GM23338 (cell line): ENCODE measurements around the gene HAS3. TPM values are rescaled to one million over a fixed set of nuclear protein-coding genes. Genes with fewer than 3 reads are reported as not detected.
"Not testable (repeated sequence)": the region's sequence is repeated elsewhere in the genome, so short reads cannot be mapped to it uniquely, and the experiment has no call there.

Source experiments
- ATAC-seq: fragments of 200-7000 bp; cut with Tn5 transposase; 3 replicates; pipeline ENCODE4 v1.9.1; 2020
- DNase-seq: peaks from one replicate; pipeline ENCODE4 v3.0.0-alpha.2; 2015; ENCODE audit warnings: low spot score
- H2AFZ ChIP-seq: fragments of 200-600 bp; sonication (generic); 2 replicates; pipeline ENCODE4 v1.8.0; 2016; ENCODE audit warnings: antibody characterized with exemption, mild to moderate bottlenecking, moderate library complexity
- H3F3A ChIP-seq: fragments of 200-600 bp; sonication (generic); replicated peaks from 2 replicates; pipeline ENCODE4 v1.8.0; 2017; ENCODE audit warnings: antibody characterized with exemption, mixed run types, low read depth
- H3K27ac ChIP-seq: fragments of 200-600 bp; sonication (generic); 2 replicates; pipeline ENCODE4 v1.6.1; 2016; ENCODE audit warnings: low read depth
- H3K27me3 ChIP-seq: fragments of 200-600 bp; sonication (generic); 2 replicates; pipeline ENCODE4 v1.8.0; 2016; ENCODE audit warnings: mild to moderate bottlenecking, mixed run types, moderate library complexity; ENCODE audit not compliant: insufficient read depth
- H3K36me3 ChIP-seq: fragments of 200-600 bp; sonication (generic); 2 replicates; pipeline ENCODE4 v1.8.0; 2016; ENCODE audit warnings: mild to moderate bottlenecking; ENCODE audit not compliant: insufficient read depth
- H3K4me1 ChIP-seq: fragments of 200-600 bp; sonication (generic); 2 replicates; pipeline ENCODE4 v1.8.0; 2016; ENCODE audit warnings: mild to moderate bottlenecking, moderate library complexity; ENCODE audit not compliant: insufficient read depth
- H3K4me2 ChIP-seq: fragments of 200-600 bp; sonication (generic); 2 replicates; pipeline ENCODE4 v1.7.1; 2017; ENCODE audit warnings: mixed run types
- H3K4me3 ChIP-seq: fragments of 200-600 bp; sonication (generic); 2 replicates; pipeline ENCODE4 v1.6.1; 2016; ENCODE audit warnings: mixed run types
- H3K79me2 ChIP-seq: fragments of 200-600 bp; sonication (generic); replicated peaks from 2 replicates; pipeline ENCODE4 v1.8.0; 2017; ENCODE audit warnings: mild to moderate bottlenecking; ENCODE audit not compliant: insufficient read depth
- H3K9me2 ChIP-seq: fragments of 200-600 bp; sonication (generic); 2 replicates; pipeline ENCODE4 v1.8.0; 2017; ENCODE audit not compliant: insufficient read depth
- H4K20me1 ChIP-seq: fragments of 200-600 bp; sonication (generic); replicated peaks from 2 replicates; pipeline ENCODE4 v1.8.0; 2017; ENCODE audit warnings: mild to moderate bottlenecking; ENCODE audit not compliant: insufficient read depth
- H3K27ac Mint-ChIP-seq: 2 replicates; pipeline ENCODE4 v1.8.0; 2020; ENCODE audit warnings: inconsistent platforms, mild to moderate bottlenecking, moderate library complexity, mixed read lengths
- H3K27me3 Mint-ChIP-seq: 3 replicates; pipeline ENCODE4 v1.8.0; 2022; ENCODE audit warnings: low read depth, mild to moderate bottlenecking, moderate library complexity, mixed read lengths, inconsistent platforms; ENCODE audit not compliant: insufficient read depth, poor library complexity
- H3K36me3 Mint-ChIP-seq: 3 replicates; pipeline ENCODE4 v1.8.0; 2021; ENCODE audit warnings: low read depth, mild to moderate bottlenecking, inconsistent platforms, moderate library complexity, mixed read lengths
- H3K4me1 Mint-ChIP-seq: 3 replicates; pipeline ENCODE4 v1.8.0; 2020; ENCODE audit warnings: mild to moderate bottlenecking, inconsistent platforms, mixed read lengths
- H3K4me3 Mint-ChIP-seq: 3 replicates; pipeline ENCODE4 v1.8.0; 2021; ENCODE audit warnings: moderate library complexity, mild to moderate bottlenecking, inconsistent platforms, mixed read lengths
- H3K9me3 Mint-ChIP-seq: 3 replicates; pipeline ENCODE4 v1.8.0; 2020; ENCODE audit warnings: moderate library complexity, mild to moderate bottlenecking, inconsistent platforms, mixed read lengths
- ETS1 ChIP-seq: IDR thresholded peaks from 2 replicates; pipeline ENCODE4 v1.6.1; 2016; ENCODE audit warnings: antibody characterized with exemption
- EZH2phosphoT487 ChIP-seq: fragments of 200-600 bp; sonication (generic); IDR thresholded peaks from one replicate; pipeline ENCODE4 v1.8.1; 2018; ENCODE audit warnings: antibody characterized with exemption; ENCODE audit not compliant: unreplicated experiment
- NANOG ChIP-seq: IDR thresholded peaks from 2 replicates; pipeline ENCODE4 v1.6.1; 2016; ENCODE audit warnings: antibody characterized with exemption, borderline replicate concordance
- POLR2AphosphoS5 ChIP-seq: IDR thresholded peaks from 2 replicates; pipeline ENCODE4 v1.6.1; 2016; ENCODE audit warnings: antibody characterized with exemption, low read depth
- REST ChIP-seq: IDR thresholded peaks from one replicate; pipeline ENCODE4 v1.6.1; 2018; ENCODE audit warnings: antibody characterized with exemption; ENCODE audit not compliant: unreplicated experiment
- ZNF462 ChIP-seq: fragments of 250-450 bp; sonication (Bioruptor Pico); IDR thresholded peaks from 2 replicates; pipeline ENCODE4 v1.5.0; 2020; ENCODE audit warnings: mild to moderate bottlenecking, moderate library complexity
- polyA plus RNA-seq: library from polyadenylated mRNA; unstranded; fragments of >200 nt; fragmentation: Nextera tagmentation; extraction: Ambion mirVana; gene quantifications from 2 replicates; pipeline ENCODE4 v1.2.1, GENCODE V29; 2016
- total RNA-seq: library from RNA; depleted of rRNA; stranded (reverse); fragments of >200 nt; shearing (Covaris generic); gene quantifications from 2 replicates; pipeline ENCODE4 v1.2.3, GENCODE V29; 2014

HAS3 gene
- total and polyA plus RNA-seq, 2 experiments from 2014 or later = 7.3 to 54.9 TPM

GRCh38 chr16:69063491-69063890 is 42.0 kb upstream of the HAS3 start:
- H3K27ac Mint-ChIP-seq, H3F3A ChIP-seq, H3K79me2 ChIP-seq, H3K4me2 ChIP-seq, H3K9me3 Mint-ChIP-seq, H3K4me3 Mint-ChIP-seq, H3K27me3 Mint-ChIP-seq, H3K27ac ChIP-seq, H3K4me3 ChIP-seq, H3K27me3 ChIP-seq, H3K36me3 Mint-ChIP-seq, H3K36me3 ChIP-seq, ATAC-seq, H2AFZ ChIP-seq, DNase-seq, H3K9me2 ChIP-seq, H4K20me1 ChIP-seq: not testable (repeated sequence)
- peaks cover 21% of the 10 kb centered on the region for H3K4me1 ChIP-seq
- peaks cover 23% of the 10 kb centered on the region for H3K4me1 Mint-ChIP-seq

GRCh38 chr16:69064124-69064763 is 41.2 kb upstream of the HAS3 start:
- peak overlapping the region; percentile 63 for H3K4me2 ChIP-seq
- H3K4me3 ChIP-seq = no peak overlapping the region
- DNase-seq (no peak), ATAC-seq (peak; percentile 61)
- no peaks in the 10 kb centered on the region for H4K20me1 ChIP-seq
- TF ChIP-seq POLR2AphosphoS5 = no peak
- TF ChIP-seq REST = no peak
- TF ChIP-seq EZH2phosphoT487 = no peak
- no peak for TF ChIP-seq ZNF462
- TF ChIP-seq ETS1 = no peak
- no peak for TF ChIP-seq NANOG
- H2AFZ ChIP-seq = no peak overlapping the region
- peaks cover 21% of the 10 kb centered on the region for H3K4me1 ChIP-seq
- H3K27me3 ChIP-seq = no peaks in the 10 kb centered on the region
- peaks cover 24% of the 10 kb centered on the region for H3K4me1 Mint-ChIP-seq
- H3F3A ChIP-seq = 0 out of 2 replicates have a peak, but pooled peaks cover 5% of the 10 kb centered on the region
- no peaks in the 10 kb centered on the region for H3K79me2 ChIP-seq
- H3K27ac ChIP-seq = no peak overlapping the region
- H3K4me3 Mint-ChIP-seq = no peak overlapping the region
- H3K9me2 ChIP-seq = no peaks in the 10 kb centered on the region
- H3K27ac Mint-ChIP-seq = no peak overlapping the region
- H3K36me3 ChIP-seq = no peaks in the 10 kb centered on the region
- H3K36me3 Mint-ChIP-seq = no peaks in the 10 kb centered on the region
- H3K9me3 Mint-ChIP-seq = no peaks in the 10 kb centered on the region
- peaks cover 3% of the 10 kb centered on the region for H3K27me3 Mint-ChIP-seq
